Measurements from ENCODE around the gene DUSP5. TPM values are rescaled to one million over a fixed set of nuclear protein-coding genes. Genes with fewer than 3 reads are reported as not detected.
A peak's percentile ranks its signal among the peaks of the same experiment; 100 is the strongest.
"Not testable (repeated sequence)": the region's sequence is repeated elsewhere in the genome, so short reads cannot be mapped to it uniquely, and the experiment has no call there.

The DUSP5 gene
- total and polyA plus RNA-seq, 7 donors: 1.2 to 77.5 (median 2.1) TPM

- no peak for TF ChIP-seq CTCF (IDR thresholded peaks at IDR 0.05)
- peak; percentile 44 to 75 (median 51) for ATAC-seq
- no peak overlapping the region for H3K4me3 ChIP-seq
- H3K36me3 ChIP-seq (ENCODE audit: insufficient read depth in 1 of 2, low read depth in 1 of 2): no peaks in the 10 kb centered on the region
- intact Hi-C loops (cut with DNase I): no loop called here
- WGBS, 3 donors: 39 to 53% (median 42%) methylated on average over 14 to 16 of the region's 16 CpGs
- no peaks in the 10 kb centered on the region for H3K4me1 ChIP-seq
- no peak overlapping the region for H3K27ac ChIP-seq
- no peaks in the 10 kb centered on the region for H3K9me3 ChIP-seq
- no peaks in the 10 kb centered on the region for H3K27me3 ChIP-seq (ENCODE audit: insufficient read depth in 3 of 3, low read length in 2 of 3)
- peak; percentile 25 to 59 for DNase-seq
Observed at GRCh38 chr10:110460111-110460809, 37.4 kb upstream of the DUSP5 start.

GRCh38 chr10:110461088-110461487, 36.6 kb upstream of the DUSP5 start:
- no peak overlapping the region for H3K27ac ChIP-seq

GRCh38 chr10:110461530-110461929, 36.2 kb upstream of the DUSP5 start:
- Histone ChIP-seq H3K4me3 (no peak overlapping the region), H3K4me1 (no peaks in the 10 kb centered on the region), H3K27ac (no peak overlapping the region), H3K36me3 (ENCODE audit: insufficient read depth in 1 of 2, low read depth in 1 of 2) (no peaks in the 10 kb centered on the region), H3K27me3 (ENCODE audit: insufficient read depth in 3 of 3, low read length in 2 of 3) (no peaks in the 10 kb centered on the region), H3K9me3 (no peaks in the 10 kb centered on the region)
- DNase-seq: no peak
- 72 to 78% (median 75%) methylated on average over 2 of the region's 2 CpGs for WGBS, 3 donors
- no peak for TF ChIP-seq CTCF (IDR thresholded peaks at IDR 0.05)
- no peak for ATAC-seq
- intact Hi-C loops (cut with DNase I): no loop called here

More at GRCh38 chr10:110461088-110461487, 36.6 kb upstream of the DUSP5 start:
- H3K27me3 ChIP-seq (ENCODE audit: insufficient read depth in 3 of 3, low read length in 2 of 3): no peaks in the 10 kb centered on the region
- H3K4me1 ChIP-seq: no peaks in the 10 kb centered on the region
- no peak overlapping the region for H3K4me3 ChIP-seq
- no peaks in the 10 kb centered on the region for H3K9me3 ChIP-seq
- ATAC-seq (no peak), DNase-seq (no peak)
- intact Hi-C loops (cut with DNase I): no loop called here
- 90 to 93% (median 92%) methylated on average over 7 of the region's 7 CpGs for WGBS, 3 donors
- H3K36me3 ChIP-seq (ENCODE audit: insufficient read depth in 1 of 2, low read depth in 1 of 2): no peaks in the 10 kb centered on the region
- no peak for TF ChIP-seq CTCF (IDR thresholded peaks at IDR 0.05)

GRCh38 chr10:110462166-110463095, 35.3 kb upstream of the DUSP5 start:
- no peaks in the 10 kb centered on the region for H3K36me3 ChIP-seq (ENCODE audit: insufficient read depth in 1 of 2, low read depth in 1 of 2)
- WGBS, 3 donors: 77 to 79% (median 78%) methylated on average over 19 of the region's 19 CpGs
- DNase-seq (no peak), ATAC-seq (no peak)
- intact Hi-C loops (cut with DNase I): no loop called here
- H3K27ac ChIP-seq: no peak overlapping the region
- no peaks in the 10 kb centered on the region for H3K27me3 ChIP-seq (ENCODE audit: insufficient read depth in 3 of 3, low read length in 2 of 3)
- no peaks in the 10 kb centered on the region for H3K9me3 ChIP-seq
- H3K4me3 ChIP-seq: no peak overlapping the region
- TF ChIP-seq CTCF (IDR thresholded peaks at IDR 0.05): no peak
- H3K4me1 ChIP-seq: no peaks in the 10 kb centered on the region

- H3K27ac ChIP-seq; H3K9me3 ChIP-seq; ATAC-seq; H3K36me3 ChIP-seq (ENCODE audit: insufficient read depth in 1 of 2, low read depth in 1 of 2); H3K4me3 ChIP-seq; H3K4me1 ChIP-seq; H3K27me3 ChIP-seq (ENCODE audit: insufficient read depth in 3 of 3, low read length in 2 of 3); intact Hi-C loops (cut with DNase I); DNase-seq: not testable (repeated sequence)
- WGBS, 3 donors: 88 to 97% (median 96%) methylated on average over 2 of the region's 2 CpGs
Observed at GRCh38 chr10:110468258-110468657, 29.4 kb upstream of the DUSP5 start.

- H3K27me3 ChIP-seq (ENCODE audit: insufficient read depth in 3 of 3, low read length in 2 of 3); DNase-seq; ATAC-seq; H3K4me1 ChIP-seq; H3K36me3 ChIP-seq (ENCODE audit: insufficient read depth in 1 of 2, low read depth in 1 of 2); intact Hi-C loops (cut with DNase I); H3K4me3 ChIP-seq; H3K27ac ChIP-seq; H3K9me3 ChIP-seq: not testable (repeated sequence)
- 69 to 83% (median 80%) methylated on average over 10 of the region's 10 CpGs for WGBS, 3 donors
Observed at GRCh38 chr10:110470541-110470940, 27.2 kb upstream of the DUSP5 start.
